HG03575 (cell line): ENCODE results near the gene TRABD2A.
A peak's percentile ranks its signal among the peaks of the same experiment; 100 is the strongest.
"Not testable (repeated sequence)": the region's sequence is repeated elsewhere in the genome, so short reads cannot be mapped to it uniquely, and the experiment has no call there.

Experiments used
- ATAC-seq: cut with Tn5 transposase; IDR thresholded peaks from one replicate; pipeline ENCODE4 v1.9.1; 2021; ENCODE audit not compliant: unreplicated experiment, insufficient number of reproducible peaks, low FRiP score; ENCODE audit errors: extremely low read depth

The TRABD2A gene

GRCh38 chr2:84882775-84883550, 2.1 kb upstream of the TRABD2A start:
- no peak for ATAC-seq

GRCh38 chr2:84882414-84882738, 1.5 kb upstream of the TRABD2A start:
- ATAC-seq, result no peak

GRCh38 chr2:84881581-84882413, 913 bp upstream of the TRABD2A start:
- ATAC-seq, result peak; percentile 44

- ATAC-seq, result no peak
Observed at GRCh38 chr2:84880395-84880644, 564 bp downstream of the TRABD2A start.

GRCh38 chr2:84879584-84880394, 1.1 kb downstream of the TRABD2A start:
- no peak for ATAC-seq

GRCh38 chr2:84878896-84879583, 1.8 kb downstream of the TRABD2A start:
- no peak for ATAC-seq

GRCh38 chr2:84878459-84878858, 2.4 kb downstream of the TRABD2A start:
- ATAC-seq, result no peak

- no peak for ATAC-seq
Observed at GRCh38 chr2:84876369-84876768, 4.5 kb downstream of the TRABD2A start.

- ATAC-seq, result not testable (repeated sequence)
Observed at GRCh38 chr2:84875619-84876018, 5.3 kb downstream of the TRABD2A start.

GRCh38 chr2:84875213-84875560, 5.7 kb downstream of the TRABD2A start:
- ATAC-seq, result no peak

- no peak for ATAC-seq
Observed at GRCh38 chr2:84874381-84875212, 6.3 kb downstream of the TRABD2A start.

GRCh38 chr2:84873350-84873749, 7.5 kb downstream of the TRABD2A start:
- no peak for ATAC-seq

GRCh38 chr2:84872691-84873090, 8.2 kb downstream of the TRABD2A start:
- not testable (repeated sequence) for ATAC-seq

- no peak for ATAC-seq
Observed at GRCh38 chr2:84870306-84870705, 10.6 kb downstream of the TRABD2A start.

- ATAC-seq, result not testable (repeated sequence)
Observed at GRCh38 chr2:84868327-84868726, 12.6 kb downstream of the TRABD2A start.

GRCh38 chr2:84866122-84866521, 14.8 kb downstream of the TRABD2A start:
- no peak for ATAC-seq

- ATAC-seq, result no peak
Observed at GRCh38 chr2:84865181-84865783, 15.6 kb downstream of the TRABD2A start.

GRCh38 chr2:84862006-84862405, 18.9 kb downstream of the TRABD2A start:
- ATAC-seq, result no peak
